GM18867 (cell line): ENCODE measurements around the gene TPBG.
"Not testable (repeated sequence)": the region's sequence is repeated elsewhere in the genome, so short reads cannot be mapped to it uniquely, and the experiment has no call there.

ENCODE experiments used
- ATAC-seq: cut with Tn5 transposase; IDR thresholded peaks from one replicate; pipeline ENCODE4 v1.9.1; 2021; ENCODE audit warnings: mild to moderate bottlenecking, moderate library complexity; ENCODE audit not compliant: unreplicated experiment

The TPBG gene

GRCh38 chr6:82372656-82373055, 9.0 kb downstream of the TPBG start:
- ATAC-seq: no peak

- no peak for ATAC-seq
Observed at GRCh38 chr6:82374516-82374915, 10.9 kb downstream of the TPBG start.

GRCh38 chr6:82376636-82377035, 13.0 kb downstream of the TPBG start:
- no peak for ATAC-seq

DNA sequence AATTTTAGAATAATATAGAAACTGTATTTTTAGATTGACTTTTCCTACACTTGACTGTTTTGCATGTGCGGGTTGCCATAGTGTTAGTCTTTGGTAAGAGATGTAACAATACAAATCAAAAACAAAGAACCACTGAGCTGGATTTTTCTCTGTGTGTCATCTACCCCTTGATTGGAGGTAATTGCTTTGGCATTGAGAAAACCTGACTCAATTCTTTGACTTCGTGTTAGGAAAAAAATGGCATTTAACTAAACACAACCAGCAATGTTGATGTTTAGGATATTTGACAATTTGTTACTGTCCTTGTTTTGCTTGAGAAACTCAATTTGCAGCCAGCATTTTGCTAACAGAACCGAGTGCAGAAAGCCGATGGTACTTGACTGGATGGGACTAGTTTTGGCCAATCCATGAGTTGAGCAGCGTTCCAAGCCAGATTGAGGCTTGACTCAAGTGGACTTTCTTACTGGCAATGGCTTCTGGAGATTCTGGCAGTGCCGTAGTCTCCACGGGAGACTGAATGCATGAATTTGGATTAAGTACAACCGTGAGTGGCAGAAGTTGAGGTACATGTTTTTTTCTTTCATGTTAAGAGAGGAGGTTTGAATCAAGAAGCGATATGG, 17.1 kb downstream of the TPBG start:
- ATAC-seq: no peak

GRCh38 chr6:82381278-82381677, 17.7 kb downstream of the TPBG start:
- ATAC-seq: peak; percentile 83

DNA sequence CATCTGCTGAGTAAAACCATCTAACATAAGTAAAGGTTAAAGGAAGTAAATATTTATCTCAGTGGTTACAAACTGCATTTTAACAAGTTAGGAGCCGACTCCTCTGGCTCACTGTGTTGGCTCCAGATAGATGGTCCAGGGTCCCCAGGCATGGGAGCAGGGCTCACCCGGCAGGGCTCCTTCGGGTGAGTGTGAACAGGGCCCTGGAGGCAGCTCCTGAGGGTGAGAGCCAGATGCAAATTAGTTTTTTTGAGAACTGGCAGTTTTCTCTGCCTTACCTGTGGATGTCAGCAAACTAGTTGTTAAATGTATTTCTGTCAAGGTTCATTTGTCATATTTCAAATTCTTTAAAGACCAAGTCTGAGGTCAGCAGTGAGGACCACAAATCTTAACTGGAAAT, 21.5 kb downstream of the TPBG start:
- ATAC-seq: peak; percentile 53

- ATAC-seq: peak; percentile 18
Observed at GRCh38 chr6:82385546-82385945, 21.9 kb downstream of the TPBG start.

DNA sequence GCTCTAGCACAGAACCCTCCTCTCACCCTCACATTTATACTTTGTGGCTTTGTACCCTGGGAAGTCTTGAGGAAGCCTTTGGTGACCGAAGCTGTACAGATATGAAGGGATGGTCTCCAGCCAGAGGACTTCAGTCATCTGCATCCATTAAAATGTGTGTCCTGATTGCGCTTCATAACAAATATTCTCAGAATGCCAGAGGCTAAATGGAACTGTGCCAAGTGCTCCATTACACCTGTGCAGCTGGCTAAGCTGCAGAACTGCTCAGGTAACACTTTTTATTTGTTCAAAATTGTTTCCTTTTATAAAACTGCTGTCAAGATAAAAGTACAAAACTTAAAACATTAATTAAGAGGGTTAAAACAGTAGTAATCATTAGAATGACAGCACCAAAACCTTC, 22.3 kb downstream of the TPBG start:
- no peak for ATAC-seq

GRCh38 chr6:82394770-82395169, 31.2 kb downstream of the TPBG start:
- ATAC-seq: not testable (repeated sequence)

DNA sequence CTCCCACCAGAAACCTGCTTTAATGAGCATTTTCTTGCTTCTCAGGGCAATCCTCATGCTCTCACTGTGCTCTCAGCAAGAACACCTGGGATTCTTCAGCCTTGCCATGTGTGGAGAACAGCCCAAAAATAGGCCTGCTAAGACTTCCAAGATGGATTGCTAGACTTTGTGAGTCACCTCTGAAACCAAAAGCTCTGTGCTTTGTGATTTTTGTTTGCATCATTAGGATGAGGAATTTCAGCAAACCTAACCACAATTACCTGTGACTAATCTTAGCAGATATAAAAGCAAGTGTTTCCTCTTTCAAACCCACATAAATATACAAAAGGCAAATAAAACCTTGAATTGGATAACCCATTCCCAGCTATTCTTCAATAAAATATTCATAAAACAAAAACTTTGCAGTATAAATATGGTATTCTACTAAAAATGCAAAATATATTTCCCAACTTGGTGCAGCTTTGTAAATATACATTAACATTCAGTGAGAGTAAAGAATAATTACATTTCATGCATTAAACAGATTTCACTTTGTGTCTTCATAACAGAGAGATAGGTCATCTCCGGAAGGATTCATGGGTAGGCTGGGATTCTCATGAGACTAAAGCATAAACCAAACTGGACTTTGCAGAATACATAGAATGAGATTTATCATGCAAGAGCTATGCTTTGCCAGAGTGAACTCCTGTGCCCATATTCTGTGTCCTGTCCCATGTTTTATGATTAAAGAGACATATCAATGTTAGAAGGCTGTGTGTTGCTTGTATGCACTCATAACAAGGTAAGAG, 33.5 kb downstream of the TPBG start:
- ATAC-seq: peak; percentile 54

- no peak for ATAC-seq
Observed at GRCh38 chr6:82397962-82398692, 34.5 kb downstream of the TPBG start.

- peak; percentile 88 for ATAC-seq
Observed at GRCh38 chr6:82408952-82409431, 45.4 kb downstream of the TPBG start.

GRCh38 chr6:82410151-82410648, 46.6 kb downstream of the TPBG start:
- no peak for ATAC-seq

DNA sequence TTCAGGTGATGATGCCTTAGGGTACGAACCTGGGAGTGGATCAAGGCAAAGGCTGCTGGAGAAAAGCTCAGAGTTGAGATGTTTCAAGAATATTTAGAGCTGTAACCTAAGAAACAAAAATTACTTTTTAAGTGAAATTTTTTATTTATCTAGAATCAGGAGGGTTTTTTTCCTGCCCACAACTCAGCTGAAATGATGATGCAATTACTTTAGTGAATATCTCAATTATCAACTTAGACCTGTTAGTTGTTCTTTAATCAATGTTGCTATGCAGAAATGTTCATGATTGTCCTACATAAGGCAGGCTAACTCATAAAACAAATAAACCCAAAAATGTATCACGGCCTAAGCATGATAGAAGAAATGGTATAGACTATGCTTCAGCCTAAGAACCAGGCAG, 50.3 kb downstream of the TPBG start:
- no peak for ATAC-seq

- no peak for ATAC-seq
Observed at GRCh38 chr6:82415820-82416219, 52.2 kb downstream of the TPBG start.

GRCh38 chr6:82416346-82416745, 52.7 kb downstream of the TPBG start:
- ATAC-seq: no peak
